ENCODE results near the gene FHOD3. TPM values are rescaled to one million over a fixed set of nuclear protein-coding genes. Genes with fewer than 3 reads are reported as not detected.

The FHOD3 gene
- polyA plus RNA-seq, 1 donor, result 42.4 TPM

GRCh38 chr18:36593001-36593400 lies 295.5 kb downstream of the FHOD3 start:
- no peak for DNase-seq

GRCh38 chr18:36593641-36594040 lies 296.1 kb downstream of the FHOD3 start:
- no peak for DNase-seq

- DNase-seq, result no peak
Observed at GRCh38 chr18:36594621-36595020, 297.1 kb downstream of the FHOD3 start.

GRCh38 chr18:36595046-36595817 lies 297.7 kb downstream of the FHOD3 start:
- no peak for DNase-seq

GRCh38 chr18:36595818-36596215 lies 298.3 kb downstream of the FHOD3 start:
- no peak for DNase-seq

GRCh38 chr18:36597636-36598035 lies 300.1 kb downstream of the FHOD3 start:
- DNase-seq, result no peak

GRCh38 chr18:36600548-36600947 lies 303.0 kb downstream of the FHOD3 start:
- no peak for DNase-seq

- no peak for DNase-seq
Observed at GRCh38 chr18:36601316-36601715, 303.8 kb downstream of the FHOD3 start.

GRCh38 chr18:36602071-36602470 lies 304.6 kb downstream of the FHOD3 start:
- DNase-seq, result no peak

GRCh38 chr18:36602620-36603019 lies 305.1 kb downstream of the FHOD3 start:
- DNase-seq, result no peak

- no peak for DNase-seq
Observed at GRCh38 chr18:36608107-36608506, 310.6 kb downstream of the FHOD3 start.

GRCh38 chr18:36610258-36610657 lies 312.7 kb downstream of the FHOD3 start:
- DNase-seq, result no peak

- no peak for DNase-seq
Observed at GRCh38 chr18:36610661-36611060, 313.1 kb downstream of the FHOD3 start.

- DNase-seq, result no peak
Observed at GRCh38 chr18:36613069-36613468, 315.6 kb downstream of the FHOD3 start.

GRCh38 chr18:36613810-36614209 lies 316.3 kb downstream of the FHOD3 start:
- DNase-seq, result no peak

GRCh38 chr18:36620788-36621187 lies 323.3 kb downstream of the FHOD3 start:
- no peak for DNase-seq

GRCh38 chr18:36622610-36623009 lies 325.1 kb downstream of the FHOD3 start:
- DNase-seq, result no peak

- no peak for DNase-seq
Observed at GRCh38 chr18:36623091-36623490, 325.6 kb downstream of the FHOD3 start.

GRCh38 chr18:36623681-36624190 lies 326.2 kb downstream of the FHOD3 start:
- DNase-seq, result no peak

GRCh38 chr18:36624451-36625167 lies 327.1 kb downstream of the FHOD3 start:
- DNase-seq, result no peak

GRCh38 chr18:36625386-36625785 lies 327.9 kb downstream of the FHOD3 start:
- no peak for DNase-seq

GRCh38 chr18:36627637-36628036 lies 330.1 kb downstream of the FHOD3 start:
- no peak for DNase-seq

GRCh38 chr18:36628435-36629137 lies 331.1 kb downstream of the FHOD3 start:
- no peak for DNase-seq
